Lower lobe of right lung (tissue), 2 donors: Measurements from ENCODE around the gene AATK. TPM values are rescaled to one million over a fixed set of nuclear protein-coding genes. Genes with fewer than 3 reads are reported as not detected.

Experiments used
- ATAC-seq, 2 donors: fragments of 200-7000 bp; cut with Tn5 transposase; one replicate each; pipeline ENCODE4 v1.9.1; 2020 to 2022; ENCODE audit warnings: mild to moderate bottlenecking in 2 of 2, moderate library complexity in 2 of 2
- DNase-seq: peaks from one replicate; pipeline ENCODE4 v3.0.0-alpha.2; 2020
- H3K27ac ChIP-seq: fragments of 200-600 bp; one replicate; pipeline ENCODE4 v1.8.0; 2022
- H3K27me3 ChIP-seq: fragments of 200-600 bp; one replicate; pipeline ENCODE4 v1.8.0; 2022; ENCODE audit warnings: low read depth
- H3K36me3 ChIP-seq: fragments of 200-600 bp; one replicate; pipeline ENCODE4 v1.8.0; 2022; ENCODE audit warnings: mild to moderate bottlenecking
- H3K4me1 ChIP-seq: fragments of 200-600 bp; one replicate; pipeline ENCODE4 v1.8.0; 2022
- H3K4me3 ChIP-seq: fragments of 200-600 bp; one replicate; pipeline ENCODE4 v1.8.0; 2022; ENCODE audit warnings: mild to moderate bottlenecking
- H3K9me3 ChIP-seq: fragments of 200-600 bp; one replicate; pipeline ENCODE4 v1.8.0; 2022
- CTCF ChIP-seq: fragments of 200-600 bp; IDR thresholded peaks from one replicate; pipeline ENCODE4 v1.8.0; 2022; ENCODE audit warnings: antibody characterized with exemption, mild to moderate bottlenecking
- intact Hi-C: fragments of 100-400 bp; cut with DNase I; formaldehyde crosslinking; loops from one replicate; pipeline ENCODE4 v1.11.0; 2022
- total RNA-seq: library from RNA; stranded (reverse); fragmentation: NEBNext Ultra II Directional; extraction: Animal tissue kit (Norgen Biotek cat#: 25700); gene quantifications from one replicate; pipeline ENCODE4 v1.2.1, GENCODE V29; 2021
- donor health status: DM: no; HTN: yes; CAD: no; lungs with severe emphysema.

AATK gene
- total RNA-seq, 1 donor from 2014 or later, result 64.0 TPM

GRCh38 chr17:81173762-81174155 lies 7.7 kb upstream of the AATK start:
- Histone ChIP-seq H3K27ac (no peak overlapping the region), H3K4me3 (no peak overlapping the region), H3K9me3 (no peaks in the 10 kb centered on the region), H3K4me1 (peaks cover 8% of the 10 kb centered on the region), H3K36me3 (no peaks in the 10 kb centered on the region), H3K27me3 (no peaks in the 10 kb centered on the region)
- DNase-seq, result no peak
- intact Hi-C loops, result no loop called here
- ATAC-seq, result no peak
- no peak for TF ChIP-seq CTCF

GRCh38 chr17:81173052-81173761 lies 7.2 kb upstream of the AATK start:
- Histone ChIP-seq H3K4me3 (no peak overlapping the region), H3K27ac (no peak overlapping the region), H3K36me3 (no peaks in the 10 kb centered on the region), H3K27me3 (no peaks in the 10 kb centered on the region), H3K9me3 (no peaks in the 10 kb centered on the region), H3K4me1 (peaks cover 8% of the 10 kb centered on the region)
- ATAC-seq (no peak), DNase-seq (no peak)
- no peak for TF ChIP-seq CTCF
- intact Hi-C loops, result no loop called here

GRCh38 chr17:81171941-81172340 lies 5.9 kb upstream of the AATK start:
- no peak for TF ChIP-seq CTCF
- peaks cover under 1% of the 10 kb centered on the region for H3K27me3 ChIP-seq
- intact Hi-C loops, result no loop called here
- H3K27ac ChIP-seq, result no peak overlapping the region
- peaks cover 8% of the 10 kb centered on the region for H3K4me1 ChIP-seq
- H3K4me3 ChIP-seq, result no peak overlapping the region
- H3K9me3 ChIP-seq, result no peaks in the 10 kb centered on the region
- ATAC-seq, result peak; percentile 42 to 51
- no peak for DNase-seq
- no peaks in the 10 kb centered on the region for H3K36me3 ChIP-seq

- peaks cover 6% of the 10 kb centered on the region for H3K27me3 ChIP-seq
- H3K4me3 ChIP-seq, result no peak overlapping the region
- ATAC-seq (peak in 1 of 2 donors; percentile 5), DNase-seq (no peak)
- H3K9me3 ChIP-seq, result no peaks in the 10 kb centered on the region
- H3K27ac ChIP-seq, result no peak overlapping the region
- H3K36me3 ChIP-seq, result no peaks in the 10 kb centered on the region
- intact Hi-C loops, result no loop called here
- no peak for TF ChIP-seq CTCF
- H3K4me1 ChIP-seq, result peaks cover 8% of the 10 kb centered on the region
These were observed 4.9 kb upstream of the AATK start for GRCh38 chr17:81170727-81171494.

- H3K27me3 ChIP-seq, result peaks cover 15% of the 10 kb centered on the region
- no peaks in the 10 kb centered on the region for H3K9me3 ChIP-seq
- ATAC-seq, result no peak
- intact Hi-C loops, result no loop called here
- H3K4me3 ChIP-seq, result no peak overlapping the region
- H3K4me1 ChIP-seq, result peaks cover 13% of the 10 kb centered on the region
- TF ChIP-seq CTCF, result no peak
- no peak for DNase-seq
- H3K36me3 ChIP-seq, result no peaks in the 10 kb centered on the region
- H3K27ac ChIP-seq, result no peak overlapping the region
These were observed 3.9 kb upstream of the AATK start for GRCh38 chr17:81169870-81170309.
